MCF 10A (cell line): ENCODE measurements around the gene PKD1. TPM values are rescaled to one million over a fixed set of nuclear protein-coding genes. Genes with fewer than 3 reads are reported as not detected.
"Not testable (repeated sequence)": the region's sequence is repeated elsewhere in the genome, so short reads cannot be mapped to it uniquely, and the experiment has no call there.

ENCODE experiments used
- BruUV-seq: library from RNA; stranded (reverse); fragments of 400-500 nt; replicated peaks from 2 replicates; lab custom pipeline; 2021; lab: Mats Ljungman, UMichigan
- CTCF ChIA-PET: fragments of 300-600 bp; sonication (Branson Sonifier 250); formaldehyde crosslinking; extraction: SDS; loops from one replicate; lab custom pipeline; 2021; ENCODE audit warnings: antibody characterized with exemption, inconsistent platforms; lab: Yijun Ruan, JAX
- POLR2A ChIA-PET: fragments of 300-600, 350-650 bp; sonication (Branson Sonifier 250); formaldehyde crosslinking; extraction: SDS; loops from one replicate; lab custom pipeline; 2020; ENCODE audit warnings: antibody characterized with exemption, inconsistent platforms; lab: Yijun Ruan, JAX
- DNase-seq: peaks from one replicate; pipeline ENCODE4 v3.0.0-alpha.2; 2018; ENCODE audit not compliant: unreplicated experiment
- H3K27ac Mint-ChIP-seq: one replicate; pipeline ENCODE4 v1.8.0; 2022; ENCODE audit warnings: mild to moderate bottlenecking, low read depth, mixed read lengths; ENCODE audit not compliant: unreplicated experiment
- H3K27me3 Mint-ChIP-seq: one replicate; pipeline ENCODE4 v1.8.0; 2022; ENCODE audit warnings: mixed read lengths; ENCODE audit not compliant: insufficient read depth, unreplicated experiment
- H3K36me3 Mint-ChIP-seq: one replicate; pipeline ENCODE4 v1.8.0; 2022; ENCODE audit warnings: mild to moderate bottlenecking, moderate library complexity, mixed read lengths; ENCODE audit not compliant: insufficient read depth, unreplicated experiment
- H3K4me1 Mint-ChIP-seq: one replicate; pipeline ENCODE4 v1.8.0; 2022; ENCODE audit warnings: mixed read lengths; ENCODE audit not compliant: insufficient read depth, unreplicated experiment
- H3K4me3 Mint-ChIP-seq: one replicate; pipeline ENCODE4 v1.8.0; 2022; ENCODE audit warnings: mild to moderate bottlenecking, moderate library complexity, mixed read lengths; ENCODE audit not compliant: unreplicated experiment
- H3K9me3 Mint-ChIP-seq: one replicate; pipeline ENCODE4 v1.8.0; 2022; ENCODE audit warnings: mixed read lengths; ENCODE audit not compliant: unreplicated experiment
- intact Hi-C: fragments of 100-400 bp; cut with micrococcal nuclease; formaldehyde crosslinking; loops from 2 replicates; pipeline ENCODE4 v1.14.1; 2022
- total RNA-seq: library from RNA; stranded (reverse); gene quantifications from 2 replicates; pipeline ENCODE4 v1.2.3, GENCODE V29; 2022

PKD1 gene
- total RNA-seq, 1 experiment from 2014 or later = 187 TPM

DNA sequence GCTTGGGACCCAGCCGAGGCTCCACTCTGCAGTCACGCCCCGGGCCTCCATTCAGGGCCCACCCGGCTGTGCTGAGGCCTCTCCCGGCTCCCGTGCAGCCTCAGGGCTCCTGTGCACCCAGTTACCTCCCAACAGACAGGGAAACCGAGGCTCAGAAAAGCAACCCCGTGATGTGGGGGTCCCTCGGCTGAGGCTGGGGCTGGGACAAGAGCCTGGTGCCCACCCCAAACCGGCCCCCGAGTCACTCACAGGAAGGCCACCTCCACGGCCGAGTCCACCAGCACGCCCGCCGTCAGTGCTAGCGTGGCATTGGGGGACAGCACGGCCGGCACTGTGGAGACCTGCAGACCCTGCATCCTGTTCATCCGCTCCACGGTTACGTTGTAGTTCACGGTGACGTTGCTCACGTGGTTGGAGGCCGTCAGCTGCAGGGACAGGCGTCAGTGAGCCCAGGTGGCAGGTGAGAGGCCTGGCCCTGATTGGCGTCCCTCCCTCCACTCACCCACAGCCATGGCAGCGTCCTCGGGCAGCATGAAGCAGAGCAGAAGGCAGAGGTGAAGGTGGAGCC lies 23.1 kb downstream of the PKD1 start:
- POLR2A ChIA-PET, H3K4me1 Mint-ChIP-seq, DNase-seq, H3K27ac Mint-ChIP-seq, CTCF ChIA-PET, H3K9me3 Mint-ChIP-seq, H3K27me3 Mint-ChIP-seq, BruUV-seq, intact Hi-C loops, H3K4me3 Mint-ChIP-seq: not testable (repeated sequence)
- H3K36me3 Mint-ChIP-seq = peaks cover 18% of the 10 kb centered on the region

DNA sequence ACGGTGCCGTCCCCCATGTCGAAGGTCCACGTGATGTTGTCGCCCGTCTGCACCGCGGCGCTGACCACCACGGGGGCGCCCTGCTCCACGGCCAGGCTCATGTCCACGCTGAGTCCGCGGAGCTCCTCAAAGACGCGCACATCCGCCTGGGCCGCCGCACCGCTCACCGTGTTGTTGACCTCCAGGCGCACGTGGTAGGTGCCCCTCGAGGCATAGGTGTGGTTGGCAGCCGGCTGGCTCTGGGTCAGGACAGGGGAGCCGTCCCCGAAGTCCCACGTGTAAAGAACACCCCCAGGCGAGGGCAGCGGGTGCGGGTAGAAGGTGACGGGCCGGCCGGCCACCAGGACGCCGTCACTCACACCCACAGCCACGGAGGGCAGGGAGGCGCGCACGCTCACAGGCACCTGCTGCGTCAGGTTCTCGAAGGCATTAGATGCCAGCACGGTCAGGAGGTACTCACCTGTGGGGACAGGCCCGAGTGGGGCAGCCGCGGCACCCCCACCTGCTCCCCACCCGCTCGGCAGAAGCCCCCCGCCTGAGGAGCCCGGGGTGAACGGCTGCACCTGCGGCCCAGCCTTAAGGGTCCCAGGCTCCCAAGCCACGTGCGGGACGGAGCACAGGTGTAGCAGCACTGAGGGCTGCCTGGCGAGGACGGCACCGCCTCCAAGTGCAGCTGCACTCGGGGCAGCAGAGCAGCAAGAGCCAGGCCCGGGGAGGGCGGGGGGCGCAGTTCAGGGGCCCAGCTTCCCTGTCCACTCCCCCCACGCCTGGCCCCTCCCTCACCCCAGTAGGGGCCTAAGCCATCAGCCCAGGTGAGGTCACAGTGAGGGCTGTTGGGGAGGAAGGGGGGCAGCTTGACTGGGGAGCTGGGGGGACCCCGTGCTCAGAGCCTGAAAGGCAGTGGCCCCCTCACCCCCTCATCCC lies 24.0 kb downstream of the PKD1 start:
- BruUV-seq, POLR2A ChIA-PET, H3K27ac Mint-ChIP-seq, CTCF ChIA-PET, intact Hi-C loops, H3K9me3 Mint-ChIP-seq, DNase-seq, H3K27me3 Mint-ChIP-seq, H3K4me3 Mint-ChIP-seq, H3K4me1 Mint-ChIP-seq: not testable (repeated sequence)
- peaks cover 18% of the 10 kb centered on the region for H3K36me3 Mint-ChIP-seq

DNA sequence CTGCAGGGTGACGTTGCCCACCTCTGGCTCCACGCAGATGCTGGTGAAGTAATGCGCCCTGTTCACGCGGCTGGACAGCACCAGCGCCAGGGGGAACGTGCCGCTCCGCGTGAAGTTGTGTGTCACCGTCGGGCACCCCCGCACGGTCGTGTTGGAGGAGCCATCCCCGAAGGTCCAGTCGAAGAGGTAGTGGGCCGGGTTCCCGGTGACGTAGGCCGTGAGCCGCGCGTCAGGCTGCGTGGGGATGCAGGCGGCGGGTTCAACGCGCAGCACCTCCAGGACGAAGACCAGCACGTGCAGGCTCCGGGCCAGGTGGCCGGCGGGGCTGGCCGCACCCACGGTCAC lies 24.7 kb downstream of the PKD1 start:
- intact Hi-C loops, H3K4me1 Mint-ChIP-seq, H3K4me3 Mint-ChIP-seq, H3K9me3 Mint-ChIP-seq, DNase-seq, H3K27me3 Mint-ChIP-seq, CTCF ChIA-PET, H3K27ac Mint-ChIP-seq, POLR2A ChIA-PET: not testable (repeated sequence)
- peaks cover 18% of the 10 kb centered on the region for H3K36me3 Mint-ChIP-seq
- BruUV-seq = TSS peak; percentile 10

DNA sequence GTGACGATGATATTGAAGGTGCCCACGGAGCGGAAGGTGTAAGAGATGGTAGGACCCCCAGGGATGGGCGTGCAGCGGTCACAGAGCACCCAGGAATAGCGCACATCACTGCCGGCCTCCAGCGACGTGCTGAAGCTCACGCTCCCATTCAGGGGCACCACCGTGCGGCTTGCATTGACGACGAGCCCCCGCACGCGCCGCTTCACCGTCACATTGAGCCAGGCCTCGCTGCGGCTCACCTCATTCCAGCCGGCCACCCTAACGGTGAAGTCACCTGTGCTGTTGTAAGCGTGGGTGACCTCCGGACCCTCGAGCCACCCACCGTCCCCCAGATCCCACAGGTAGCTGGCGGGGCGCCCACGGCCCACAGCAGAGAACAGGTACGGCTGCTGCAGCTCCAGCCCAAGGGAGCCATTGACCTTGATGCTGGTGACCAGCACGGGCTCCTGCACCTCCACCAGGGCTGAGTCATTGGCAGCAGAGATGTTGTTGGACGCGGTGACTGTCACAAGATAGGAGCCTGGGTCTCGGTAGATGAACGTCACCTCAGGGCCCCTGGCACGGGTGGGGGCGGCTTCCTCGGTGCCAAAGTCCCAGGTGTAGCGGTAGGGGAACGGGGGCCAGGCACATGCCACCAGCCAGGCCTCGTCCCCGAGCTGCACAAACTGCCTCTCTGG lies 25.2 kb downstream of the PKD1 start:
- H3K36me3 Mint-ChIP-seq = peaks cover 19% of the 10 kb centered on the region
- H3K9me3 Mint-ChIP-seq, DNase-seq, H3K27ac Mint-ChIP-seq, H3K27me3 Mint-ChIP-seq, POLR2A ChIA-PET, H3K4me1 Mint-ChIP-seq, H3K4me3 Mint-ChIP-seq, BruUV-seq, intact Hi-C loops: not testable (repeated sequence)
- CTCF ChIA-PET = interaction anchor here (1.0 kb wide), 1 partner anchor 11 kb away, joined by 3 read pairs; no protein-coding TSS in a partner anchor

DNA sequence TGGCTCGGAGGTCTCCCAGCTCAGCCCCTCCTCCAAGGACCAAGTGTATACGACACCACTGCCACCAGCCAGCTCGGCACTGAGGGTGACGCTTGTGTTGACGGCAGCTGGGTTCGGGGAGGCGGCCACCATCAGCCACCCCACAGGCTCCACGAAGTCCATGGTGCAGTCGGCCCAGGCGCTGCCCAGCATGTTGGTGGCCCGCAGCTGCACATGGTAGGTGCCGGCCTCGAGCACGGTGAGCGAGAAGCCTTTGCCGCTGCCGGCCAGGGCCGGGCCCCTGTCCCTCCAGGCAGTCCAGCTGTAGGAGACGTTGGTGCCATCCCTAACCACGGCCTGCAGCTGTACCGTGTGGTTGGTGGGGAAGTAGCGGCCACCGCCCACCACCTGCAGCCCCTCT lies 25.8 kb downstream of the PKD1 start:
- H3K27ac Mint-ChIP-seq, POLR2A ChIA-PET, BruUV-seq, H3K4me1 Mint-ChIP-seq, H3K4me3 Mint-ChIP-seq, H3K9me3 Mint-ChIP-seq, H3K27me3 Mint-ChIP-seq, intact Hi-C loops, DNase-seq: not testable (repeated sequence)
- peaks cover 22% of the 10 kb centered on the region for H3K36me3 Mint-ChIP-seq
- CTCF ChIA-PET = interaction anchor here (1.0 kb wide), 1 partner anchor 11 kb away, joined by 3 read pairs; no protein-coding TSS in a partner anchor

DNA sequence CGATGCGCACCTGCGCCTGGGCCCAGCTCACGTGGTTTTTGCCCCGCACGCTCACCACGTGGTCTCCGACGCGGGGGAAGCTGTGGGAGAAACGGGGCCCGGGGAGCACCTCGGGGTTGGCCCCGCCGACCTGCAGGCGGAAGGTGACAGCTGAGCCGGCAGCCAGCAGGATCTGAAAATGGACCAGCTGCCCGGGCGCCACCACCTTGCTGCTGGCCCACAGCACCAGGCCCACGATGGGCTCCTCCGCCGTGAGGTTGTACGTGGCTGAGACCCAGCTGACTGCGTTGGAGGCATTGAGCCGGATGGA lies 26.5 kb downstream of the PKD1 start:
- CTCF ChIA-PET, DNase-seq, POLR2A ChIA-PET, intact Hi-C loops, H3K27me3 Mint-ChIP-seq, H3K9me3 Mint-ChIP-seq, H3K4me3 Mint-ChIP-seq, BruUV-seq, H3K4me1 Mint-ChIP-seq, H3K27ac Mint-ChIP-seq: not testable (repeated sequence)
- peaks cover 22% of the 10 kb centered on the region for H3K36me3 Mint-ChIP-seq

DNA sequence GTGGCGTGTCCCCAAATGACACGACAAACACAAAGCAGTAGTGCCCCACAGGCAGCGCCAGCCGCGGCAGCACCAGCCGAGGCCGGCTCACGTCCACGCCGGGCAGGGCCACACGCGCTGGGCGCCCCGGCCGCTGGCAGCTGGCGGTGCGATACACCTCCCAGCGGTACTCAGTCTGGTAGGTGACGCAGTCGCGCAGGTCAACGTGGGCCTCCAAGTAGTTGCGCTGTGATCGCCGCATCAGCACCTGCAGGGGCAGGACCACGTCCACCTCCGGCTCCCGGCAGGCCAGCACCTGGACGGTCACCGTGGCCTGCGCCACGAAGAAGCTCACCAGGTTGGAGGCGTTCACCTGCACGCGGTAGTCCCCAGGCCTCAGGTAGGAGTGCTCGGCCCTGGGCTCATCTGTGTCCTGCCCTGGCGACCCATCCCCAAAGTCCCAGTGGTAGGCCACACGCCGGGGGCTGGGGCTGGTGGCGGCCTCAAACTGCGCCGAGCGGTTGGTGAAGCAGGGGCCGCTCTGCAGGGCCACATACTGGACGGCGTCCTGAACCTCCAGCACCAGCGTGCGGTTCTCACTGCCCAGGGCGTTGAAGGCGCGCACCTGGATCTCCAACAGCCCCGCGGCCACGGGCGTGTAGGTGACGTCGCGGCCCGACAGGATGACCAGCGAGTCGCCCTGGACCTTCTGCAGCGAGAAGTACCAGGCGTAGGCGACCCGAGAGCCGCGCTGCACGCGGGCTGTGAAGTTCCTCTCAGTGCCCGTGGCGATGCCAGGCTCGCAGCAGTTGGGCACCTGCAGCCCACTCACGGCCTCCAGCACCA lies 27.0 kb downstream of the PKD1 start:
- H3K4me3 Mint-ChIP-seq, DNase-seq, intact Hi-C loops, CTCF ChIA-PET, POLR2A ChIA-PET, H3K27me3 Mint-ChIP-seq, BruUV-seq, H3K4me1 Mint-ChIP-seq, H3K9me3 Mint-ChIP-seq, H3K27ac Mint-ChIP-seq: not testable (repeated sequence)
- H3K36me3 Mint-ChIP-seq = peaks cover 22% of the 10 kb centered on the region

DNA sequence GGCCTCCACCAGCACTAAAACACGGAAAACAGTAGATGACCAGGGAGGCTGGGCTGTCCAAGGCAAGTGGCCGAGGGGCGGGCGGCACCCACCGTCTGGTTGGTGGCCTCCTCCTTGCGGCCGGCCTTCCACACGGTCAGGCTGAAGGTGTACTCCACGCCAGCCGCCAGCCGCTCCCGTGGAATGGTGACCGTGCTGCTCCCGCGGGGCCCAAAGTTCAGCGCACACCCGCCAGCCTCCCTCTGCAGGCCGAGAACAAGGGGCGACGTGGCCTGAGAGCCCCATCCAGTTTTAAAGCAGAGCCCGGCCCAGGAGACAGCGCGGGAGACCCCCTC lies 27.9 kb downstream of the PKD1 start:
- H3K9me3 Mint-ChIP-seq, H3K4me3 Mint-ChIP-seq, H3K27me3 Mint-ChIP-seq, DNase-seq, BruUV-seq, POLR2A ChIA-PET, H3K4me1 Mint-ChIP-seq, intact Hi-C loops, CTCF ChIA-PET, H3K27ac Mint-ChIP-seq: not testable (repeated sequence)
- H3K36me3 Mint-ChIP-seq = peaks cover 25% of the 10 kb centered on the region
